ENCODE data around the gene AKNA. TPM values are rescaled to one million over a fixed set of nuclear protein-coding genes. Genes with fewer than 3 reads are reported as not detected.

Gene AKNA
- total RNA-seq, 1 experiment from 2014 or later, result 20.6 TPM

DNA sequence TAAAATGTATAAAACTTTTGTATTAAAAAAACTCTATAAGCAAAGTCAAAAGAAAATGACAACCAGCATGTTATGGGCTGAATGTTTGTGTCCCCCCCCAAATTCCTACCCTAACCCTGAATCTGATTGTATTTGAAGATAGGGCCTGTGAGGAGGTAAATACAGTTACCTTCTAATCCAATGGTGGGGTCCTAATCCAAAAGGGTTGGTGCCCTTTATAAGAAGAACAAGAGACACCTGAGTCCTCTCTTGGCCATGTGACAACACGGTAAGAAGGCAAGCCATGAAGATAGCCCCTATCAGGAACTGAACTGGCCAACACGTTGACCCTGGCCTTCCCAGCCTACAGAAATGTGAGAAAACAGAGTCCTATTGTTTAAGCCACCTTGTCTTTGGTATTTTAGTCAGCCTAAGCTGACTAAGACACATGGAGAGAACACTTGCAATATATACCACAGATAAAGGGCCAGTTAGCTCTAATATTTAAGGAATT, 49.7 kb upstream of the AKNA start:
- Histone ChIP-seq H3K9me2 (ENCODE audit: insufficient read depth) (no peaks in the 10 kb centered on the region), H3K4me2 (ENCODE audit: low read length) (no peak overlapping the region), H3K27ac (ENCODE audit: low read depth, low read length) (no peak overlapping the region), H3K27me3 (ENCODE audit: insufficient read depth, low read length) (no peaks in the 10 kb centered on the region), H3K9me3 (ENCODE audit: control insufficient read depth in 1 of 2, insufficient read depth in 1 of 2, low read depth in 1 of 2, low read length in 2 of 2) (no peaks in the 10 kb centered on the region), H2AFZ (ENCODE audit: low read depth, low read length, poor library complexity, severe bottlenecking) (no peak overlapping the region), H4K20me1 (ENCODE audit: insufficient read depth) (no peaks in the 10 kb centered on the region), H3K36me3 (ENCODE audit: control insufficient read depth in 1 of 2, insufficient read depth in 2 of 2, low read length in 2 of 2) (no peaks in the 10 kb centered on the region), H3K79me2 (ENCODE audit: insufficient read depth, low read length) (no peaks in the 10 kb centered on the region), H3K4me3 (replicated peaks in 1 of 2; ENCODE audit: low read depth in 1 of 2, low read length in 2 of 2) (no peak overlapping the region), H3K4me1 (ENCODE audit: control insufficient read depth in 1 of 2, insufficient read depth in 2 of 2, low read length in 2 of 2) (no peaks in the 10 kb centered on the region), H3K9ac (ENCODE audit: low read length) (no peak overlapping the region)
- no peak for DNase-seq (ENCODE audit: low read depth, low spot score)
- intact Hi-C loops (cut with micrococcal nuclease), result loop anchor here (10.0 kb wide), 2 partner anchors 477 to 577 kb away; no protein-coding TSS in a partner anchor
- no peak for ATAC-seq
- RAD21 ChIA-PET (ENCODE audit: low non-redundant PET in 1 of 2, low total read pairs in 2 of 2, uncharacterized antibody in 2 of 2, unreplicated experiment in 2 of 2), result no interaction called here
- TF ChIP-seq CBX3 (IDR thresholded peaks at IDR 0.05; ENCODE audit: low read depth) (no peak), TCF7L2 (IDR thresholded peaks at IDR 0.05; ENCODE audit: borderline replicate concordance, extremely low read depth, insufficient read depth, insufficient read length) (no peak), SIN3A (IDR thresholded peaks at IDR 0.05; ENCODE audit: low read depth) (no peak), EGR1 (IDR thresholded peaks at IDR 0.05; ENCODE audit: low read depth) (no peak), EZH2phosphoT487 (IDR thresholded peaks at IDR 0.05; ENCODE audit: borderline replicate concordance) (no peak), POLR2A (IDR thresholded peaks at IDR 0.05; ENCODE audit: borderline replicate concordance, extremely low read depth, insufficient read depth, insufficient read length) (no peak), ELF1 (IDR thresholded peaks at IDR 0.05; ENCODE audit: borderline replicate concordance, low read depth) (no peak), SRF (IDR thresholded peaks at IDR 0.05; ENCODE audit: low read depth) (no peak), ZFX (IDR thresholded peaks at IDR 0.05) (no peak), SP1 (IDR thresholded peaks at IDR 0.05; ENCODE audit: low read depth) (no peak), YY1 (IDR thresholded peaks at IDR 0.05; ENCODE audit: extremely low read depth, insufficient replicate concordance, low read depth, low read length) (no peak), JUND (IDR thresholded peaks at IDR 0.05) (no peak), RAD21 (IDR thresholded peaks at IDR 0.05; ENCODE audit: low read depth) (no peak), ZNF274 (IDR thresholded peaks at IDR 0.05; ENCODE audit: low read depth, low read length) (no peak), EZH2 (IDR thresholded peaks at IDR 0.05) (no peak), FOSL1 (IDR thresholded peaks at IDR 0.05; ENCODE audit: low read depth) (no peak), POLR2AphosphoS5 (IDR thresholded peaks at IDR 0.05; ENCODE audit: low read depth, low read length) (no peak)
- TF ChIP-seq, protein P1, sequence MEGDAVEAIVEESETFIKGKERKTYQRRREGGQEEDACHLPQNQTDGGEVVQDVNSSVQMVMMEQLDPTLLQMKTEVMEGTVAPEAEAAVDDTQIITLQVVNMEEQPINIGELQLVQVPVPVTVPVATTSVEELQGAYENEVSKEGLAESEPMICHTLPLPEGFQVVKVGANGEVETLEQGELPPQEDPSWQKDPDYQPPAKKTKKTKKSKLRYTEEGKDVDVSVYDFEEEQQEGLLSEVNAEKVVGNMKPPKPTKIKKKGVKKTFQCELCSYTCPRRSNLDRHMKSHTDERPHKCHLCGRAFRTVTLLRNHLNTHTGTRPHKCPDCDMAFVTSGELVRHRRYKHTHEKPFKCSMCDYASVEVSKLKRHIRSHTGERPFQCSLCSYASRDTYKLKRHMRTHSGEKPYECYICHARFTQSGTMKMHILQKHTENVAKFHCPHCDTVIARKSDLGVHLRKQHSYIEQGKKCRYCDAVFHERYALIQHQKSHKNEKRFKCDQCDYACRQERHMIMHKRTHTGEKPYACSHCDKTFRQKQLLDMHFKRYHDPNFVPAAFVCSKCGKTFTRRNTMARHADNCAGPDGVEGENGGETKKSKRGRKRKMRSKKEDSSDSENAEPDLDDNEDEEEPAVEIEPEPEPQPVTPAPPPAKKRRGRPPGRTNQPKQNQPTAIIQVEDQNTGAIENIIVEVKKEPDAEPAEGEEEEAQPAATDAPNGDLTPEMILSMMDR (IDR thresholded peaks at IDR 0.05 in 2 of 3, conservative IDR thresholded peaks at IDR 0.05 in 1 of 3; ENCODE audit: borderline replicate concordance in 1 of 3, insufficient read depth in 1 of 3, low read depth in 2 of 3, low read length in 2 of 3), result no peak
- TF ChIP-seq, protein P2, sequence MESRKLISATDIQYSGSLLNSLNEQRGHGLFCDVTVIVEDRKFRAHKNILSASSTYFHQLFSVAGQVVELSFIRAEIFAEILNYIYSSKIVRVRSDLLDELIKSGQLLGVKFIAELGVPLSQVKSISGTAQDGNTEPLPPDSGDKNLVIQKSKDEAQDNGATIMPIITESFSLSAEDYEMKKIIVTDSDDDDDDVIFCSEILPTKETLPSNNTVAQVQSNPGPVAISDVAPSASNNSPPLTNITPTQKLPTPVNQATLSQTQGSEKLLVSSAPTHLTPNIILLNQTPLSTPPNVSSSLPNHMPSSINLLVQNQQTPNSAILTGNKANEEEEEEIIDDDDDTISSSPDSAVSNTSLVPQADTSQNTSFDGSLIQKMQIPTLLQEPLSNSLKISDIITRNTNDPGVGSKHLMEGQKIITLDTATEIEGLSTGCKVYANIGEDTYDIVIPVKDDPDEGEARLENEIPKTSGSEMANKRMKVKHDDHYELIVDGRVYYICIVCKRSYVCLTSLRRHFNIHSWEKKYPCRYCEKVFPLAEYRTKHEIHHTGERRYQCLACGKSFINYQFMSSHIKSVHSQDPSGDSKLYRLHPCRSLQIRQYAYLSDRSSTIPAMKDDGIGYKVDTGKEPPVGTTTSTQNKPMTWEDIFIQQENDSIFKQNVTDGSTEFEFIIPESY (IDR thresholded peaks at IDR 0.05; ENCODE audit: extremely low read depth, insufficient replicate concordance, low read length), result no peak
- TF ChIP-seq, protein P3, sequence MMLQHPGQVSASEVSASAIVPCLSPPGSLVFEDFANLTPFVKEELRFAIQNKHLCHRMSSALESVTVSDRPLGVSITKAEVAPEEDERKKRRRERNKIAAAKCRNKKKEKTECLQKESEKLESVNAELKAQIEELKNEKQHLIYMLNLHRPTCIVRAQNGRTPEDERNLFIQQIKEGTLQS (IDR thresholded peaks at IDR 0.05), result no peak
- POLR2A ChIA-PET, result no interaction called here
- BruUV-seq (replicated peaks), result no TSS peak
- CTCF ChIA-PET, result interaction anchor here (1.0 to 6.7 kb wide), 3 partner anchors 32 to 231 kb away, joined by 3 to 48 read pairs (median 3); no protein-coding TSS in a partner anchor
